ENCODE measurements around the gene ASNSD1. TPM values are rescaled to one million over a fixed set of nuclear protein-coding genes. Genes with fewer than 3 reads are reported as not detected.
A peak's percentile ranks its signal among the peaks of the same experiment; 100 is the strongest.

ASNSD1 gene
- total and polyA plus RNA-seq, 2 of the 13 experiments (the other 11 are each of a cell fraction or from before 2014, with no cell fraction given) = 35.1 to 96.6 TPM

DNA sequence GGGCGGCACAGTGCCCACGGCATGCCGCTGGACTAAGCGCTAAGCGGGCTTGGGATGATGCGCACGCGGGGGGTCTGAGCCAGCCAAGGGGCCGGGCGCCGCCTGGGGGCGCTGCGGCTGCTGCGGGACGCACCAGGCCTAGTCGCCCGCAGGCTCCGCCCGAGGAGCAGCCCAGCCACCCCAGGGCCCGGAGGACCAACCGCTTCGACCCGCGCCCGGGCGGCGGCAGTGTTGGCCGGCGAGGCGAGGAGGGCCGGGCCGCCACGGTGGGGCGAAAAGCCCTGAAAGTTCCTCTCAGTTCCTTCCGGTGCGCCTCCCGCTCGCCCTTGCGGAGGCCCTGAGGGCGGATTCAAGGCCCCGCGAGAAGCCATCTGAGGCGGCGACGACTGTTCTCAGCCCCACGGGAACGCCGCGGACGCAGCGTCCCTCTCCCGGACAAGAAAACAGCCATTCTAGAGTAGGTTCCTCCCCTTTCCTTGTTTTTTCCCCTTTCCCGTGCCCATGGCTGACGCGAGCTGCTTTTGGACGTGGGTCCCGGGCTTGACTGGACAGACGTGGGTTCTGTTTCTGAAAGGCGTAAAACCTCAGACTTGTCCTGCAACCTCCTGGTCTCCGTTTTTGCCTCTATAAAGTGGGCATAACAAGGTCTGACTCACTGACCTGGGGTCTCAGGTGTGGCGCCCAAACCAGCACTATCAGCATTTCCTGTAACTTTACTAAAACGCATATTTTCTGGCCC is 13.3 kb downstream of the ASNSD1 start, which contains the start of gene ANKAR (continued):
- TF ChIP-seq HMG20A (CRISPR knock-in tag; IDR thresholded peaks at IDR 0.05; ENCODE audit: borderline replicate concordance) (peak; percentile 52; the same call in 1 of the 2 replicates), NFKB2 (CRISPR knock-in tag; IDR thresholded peaks at IDR 0.05; ENCODE audit: borderline replicate concordance) (peak; percentile 99; the same call in 1 of the 2 replicates), FLYWCH1 (CRISPR knock-in tag; IDR thresholded peaks at IDR 0.05) (peak; percentile 84; the same call in 1 of the 2 replicates), SRSF9 (IDR thresholded peaks at IDR 0.05; ENCODE audit: borderline replicate concordance, insufficient read depth, low read depth, low read length, poor library complexity, severe bottlenecking) (no peak), FIP1L1 (IDR thresholded peaks at IDR 0.05; ENCODE audit: borderline replicate concordance, insufficient read depth, low read depth, low read length) (0 out of 2 replicates have a peak, but pooled peaks have one; percentile 24), FOSL2 (CRISPR knock-in tag; IDR thresholded peaks at IDR 0.05) (peak; percentile 49), ZNF792 (CRISPR knock-in tag; IDR thresholded peaks at IDR 0.05) (peak; percentile 91; the same call in 1 of the 2 replicates), ZNF878 (CRISPR knock-in tag; IDR thresholded peaks at IDR 0.05) (peak; percentile 98), FOXK1 (CRISPR knock-in tag; IDR thresholded peaks at IDR 0.05; ENCODE audit: borderline replicate concordance, low read depth) (peak; percentile 66; the same call in 1 of the 2 replicates), PHF20 (CRISPR knock-in tag; IDR thresholded peaks at IDR 0.05) (peak; percentile 89), ZKSCAN5 (CRISPR knock-in tag; IDR thresholded peaks at IDR 0.05) (no peak)
- TF ChIP-seq, protein P1, sequence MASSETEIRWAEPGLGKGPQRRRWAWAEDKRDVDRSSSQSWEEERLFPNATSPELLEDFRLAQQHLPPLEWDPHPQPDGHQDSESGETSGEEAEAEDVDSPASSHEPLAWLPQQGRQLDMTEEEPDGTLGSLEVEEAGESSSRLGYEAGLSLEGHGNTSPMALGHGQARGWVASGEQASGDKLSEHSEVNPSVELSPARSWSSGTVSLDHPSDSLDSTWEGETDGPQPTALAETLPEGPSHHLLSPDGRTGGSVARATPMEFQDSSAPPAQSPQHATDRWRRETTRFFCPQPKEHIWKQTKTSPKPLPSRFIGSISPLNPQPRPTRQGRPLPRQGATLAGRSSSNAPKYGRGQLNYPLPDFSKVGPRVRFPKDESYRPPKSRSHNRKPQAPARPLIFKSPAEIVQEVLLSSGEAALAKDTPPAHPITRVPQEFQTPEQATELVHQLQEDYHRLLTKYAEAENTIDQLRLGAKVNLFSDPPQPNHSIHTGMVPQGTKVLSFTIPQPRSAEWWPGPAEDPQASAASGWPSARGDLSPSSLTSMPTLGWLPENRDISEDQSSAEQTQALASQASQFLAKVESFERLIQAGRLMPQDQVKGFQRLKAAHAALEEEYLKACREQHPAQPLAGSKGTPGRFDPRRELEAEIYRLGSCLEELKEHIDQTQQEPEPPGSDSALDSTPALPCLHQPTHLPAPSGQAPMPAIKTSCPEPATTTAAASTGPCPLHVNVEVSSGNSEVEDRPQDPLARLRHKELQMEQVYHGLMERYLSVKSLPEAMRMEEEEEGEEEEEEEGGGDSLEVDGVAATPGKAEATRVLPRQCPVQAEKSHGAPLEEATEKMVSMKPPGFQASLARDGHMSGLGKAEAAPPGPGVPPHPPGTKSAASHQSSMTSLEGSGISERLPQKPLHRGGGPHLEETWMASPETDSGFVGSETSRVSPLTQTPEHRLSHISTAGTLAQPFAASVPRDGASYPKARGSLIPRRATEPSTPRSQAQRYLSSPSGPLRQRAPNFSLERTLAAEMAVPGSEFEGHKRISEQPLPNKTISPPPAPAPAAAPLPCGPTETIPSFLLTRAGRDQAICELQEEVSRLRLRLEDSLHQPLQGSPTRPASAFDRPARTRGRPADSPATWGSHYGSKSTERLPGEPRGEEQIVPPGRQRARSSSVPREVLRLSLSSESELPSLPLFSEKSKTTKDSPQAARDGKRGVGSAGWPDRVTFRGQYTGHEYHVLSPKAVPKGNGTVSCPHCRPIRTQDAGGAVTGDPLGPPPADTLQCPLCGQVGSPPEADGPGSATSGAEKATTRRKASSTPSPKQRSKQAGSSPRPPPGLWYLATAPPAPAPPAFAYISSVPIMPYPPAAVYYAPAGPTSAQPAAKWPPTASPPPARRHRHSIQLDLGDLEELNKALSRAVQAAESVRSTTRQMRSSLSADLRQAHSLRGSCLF (CRISPR knock-in tag; IDR thresholded peaks at IDR 0.05; ENCODE audit: borderline replicate concordance) = 0 out of 2 replicates have a peak, but pooled peaks have one; percentile 54
- TF ChIP-seq, protein P2, sequence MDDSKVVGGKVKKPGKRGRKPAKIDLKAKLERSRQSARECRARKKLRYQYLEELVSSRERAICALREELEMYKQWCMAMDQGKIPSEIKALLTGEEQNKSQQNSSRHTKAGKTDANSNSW (CRISPR knock-in tag; IDR thresholded peaks at IDR 0.05; ENCODE audit: borderline replicate concordance) = peak; percentile 97; the same call in 1 of the 2 replicates
- TF ChIP-seq, protein P3, sequence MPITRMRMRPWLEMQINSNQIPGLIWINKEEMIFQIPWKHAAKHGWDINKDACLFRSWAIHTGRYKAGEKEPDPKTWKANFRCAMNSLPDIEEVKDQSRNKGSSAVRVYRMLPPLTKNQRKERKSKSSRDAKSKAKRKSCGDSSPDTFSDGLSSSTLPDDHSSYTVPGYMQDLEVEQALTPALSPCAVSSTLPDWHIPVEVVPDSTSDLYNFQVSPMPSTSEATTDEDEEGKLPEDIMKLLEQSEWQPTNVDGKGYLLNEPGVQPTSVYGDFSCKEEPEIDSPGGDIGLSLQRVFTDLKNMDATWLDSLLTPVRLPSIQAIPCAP (CRISPR knock-in tag; IDR thresholded peaks at IDR 0.05; ENCODE audit: low read depth) = 0 out of 2 replicates have a peak, but pooled peaks have one; percentile 65
- TF ChIP-seq, protein P4, sequence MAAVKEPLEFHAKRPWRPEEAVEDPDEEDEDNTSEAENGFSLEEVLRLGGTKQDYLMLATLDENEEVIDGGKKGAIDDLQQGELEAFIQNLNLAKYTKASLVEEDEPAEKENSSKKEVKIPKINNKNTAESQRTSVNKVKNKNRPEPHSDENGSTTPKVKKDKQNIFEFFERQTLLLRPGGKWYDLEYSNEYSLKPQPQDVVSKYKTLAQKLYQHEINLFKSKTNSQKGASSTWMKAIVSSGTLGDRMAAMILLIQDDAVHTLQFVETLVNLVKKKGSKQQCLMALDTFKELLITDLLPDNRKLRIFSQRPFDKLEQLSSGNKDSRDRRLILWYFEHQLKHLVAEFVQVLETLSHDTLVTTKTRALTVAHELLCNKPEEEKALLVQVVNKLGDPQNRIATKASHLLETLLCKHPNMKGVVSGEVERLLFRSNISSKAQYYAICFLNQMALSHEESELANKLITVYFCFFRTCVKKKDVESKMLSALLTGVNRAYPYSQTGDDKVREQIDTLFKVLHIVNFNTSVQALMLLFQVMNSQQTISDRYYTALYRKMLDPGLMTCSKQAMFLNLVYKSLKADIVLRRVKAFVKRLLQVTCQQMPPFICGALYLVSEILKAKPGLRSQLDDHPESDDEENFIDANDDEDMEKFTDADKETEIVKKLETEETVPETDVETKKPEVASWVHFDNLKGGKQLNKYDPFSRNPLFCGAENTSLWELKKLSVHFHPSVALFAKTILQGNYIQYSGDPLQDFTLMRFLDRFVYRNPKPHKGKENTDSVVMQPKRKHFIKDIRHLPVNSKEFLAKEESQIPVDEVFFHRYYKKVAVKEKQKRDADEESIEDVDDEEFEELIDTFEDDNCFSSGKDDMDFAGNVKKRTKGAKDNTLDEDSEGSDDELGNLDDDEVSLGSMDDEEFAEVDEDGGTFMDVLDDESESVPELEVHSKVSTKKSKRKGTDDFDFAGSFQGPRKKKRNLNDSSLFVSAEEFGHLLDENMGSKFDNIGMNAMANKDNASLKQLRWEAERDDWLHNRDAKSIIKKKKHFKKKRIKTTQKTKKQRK (IDR thresholded peaks at IDR 0.05; ENCODE audit: low read length) = no peak
- TF ChIP-seq, protein P5, sequence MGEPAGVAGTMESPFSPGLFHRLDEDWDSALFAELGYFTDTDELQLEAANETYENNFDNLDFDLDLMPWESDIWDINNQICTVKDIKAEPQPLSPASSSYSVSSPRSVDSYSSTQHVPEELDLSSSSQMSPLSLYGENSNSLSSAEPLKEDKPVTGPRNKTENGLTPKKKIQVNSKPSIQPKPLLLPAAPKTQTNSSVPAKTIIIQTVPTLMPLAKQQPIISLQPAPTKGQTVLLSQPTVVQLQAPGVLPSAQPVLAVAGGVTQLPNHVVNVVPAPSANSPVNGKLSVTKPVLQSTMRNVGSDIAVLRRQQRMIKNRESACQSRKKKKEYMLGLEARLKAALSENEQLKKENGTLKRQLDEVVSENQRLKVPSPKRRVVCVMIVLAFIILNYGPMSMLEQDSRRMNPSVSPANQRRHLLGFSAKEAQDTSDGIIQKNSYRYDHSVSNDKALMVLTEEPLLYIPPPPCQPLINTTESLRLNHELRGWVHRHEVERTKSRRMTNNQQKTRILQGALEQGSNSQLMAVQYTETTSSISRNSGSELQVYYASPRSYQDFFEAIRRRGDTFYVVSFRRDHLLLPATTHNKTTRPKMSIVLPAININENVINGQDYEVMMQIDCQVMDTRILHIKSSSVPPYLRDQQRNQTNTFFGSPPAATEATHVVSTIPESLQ (CRISPR knock-in tag; conservative IDR thresholded peaks at IDR 0.05) = no peak

Data from HepG2 (cell line).